ENCODE results near the gene ZNF532.

Gene ZNF532

GRCh38 chr18:59033359-59033758 is 168.7 kb downstream of the ZNF532 start:
- Histone ChIP-seq H4K20me1 (ENCODE audit: insufficient read depth, low read length) (no peaks in the 10 kb centered on the region), H3K4me1 (ENCODE audit: insufficient read depth, low read length) (no peaks in the 10 kb centered on the region), H3K4me2 (ENCODE audit: insufficient read depth, low read length) (no peak overlapping the region), H3K27ac (ENCODE audit: low read length) (no peak overlapping the region), H3K36me3 (ENCODE audit: insufficient read depth, low read length) (no peaks in the 10 kb centered on the region), H2AFZ (ENCODE audit: low read depth, low read length) (no peak overlapping the region), H3K9me3 (ENCODE audit: insufficient read depth, low read length, severe bottlenecking) (no peaks in the 10 kb centered on the region), H3K79me2 (ENCODE audit: insufficient read depth, low read length) (no peaks in the 10 kb centered on the region), H3K27me3 (ENCODE audit: insufficient read depth, low read length, poor library complexity) (peaks cover 17% of the 10 kb centered on the region), H3K9ac (ENCODE audit: low read depth, low read length) (no peak overlapping the region), H3K4me3 (ENCODE audit: low read depth in 1 of 2, low read length in 2 of 2) (no peak overlapping the region)
- DNase-seq = no peak
- ATAC-seq (ENCODE audit: insufficient read depth, low read depth) = no peak
- TF ChIP-seq EZH2 (IDR thresholded peaks at IDR 0.05; ENCODE audit: borderline replicate concordance, low read depth, low read length, severe bottlenecking) = no peak
- TF ChIP-seq, protein P1, sequence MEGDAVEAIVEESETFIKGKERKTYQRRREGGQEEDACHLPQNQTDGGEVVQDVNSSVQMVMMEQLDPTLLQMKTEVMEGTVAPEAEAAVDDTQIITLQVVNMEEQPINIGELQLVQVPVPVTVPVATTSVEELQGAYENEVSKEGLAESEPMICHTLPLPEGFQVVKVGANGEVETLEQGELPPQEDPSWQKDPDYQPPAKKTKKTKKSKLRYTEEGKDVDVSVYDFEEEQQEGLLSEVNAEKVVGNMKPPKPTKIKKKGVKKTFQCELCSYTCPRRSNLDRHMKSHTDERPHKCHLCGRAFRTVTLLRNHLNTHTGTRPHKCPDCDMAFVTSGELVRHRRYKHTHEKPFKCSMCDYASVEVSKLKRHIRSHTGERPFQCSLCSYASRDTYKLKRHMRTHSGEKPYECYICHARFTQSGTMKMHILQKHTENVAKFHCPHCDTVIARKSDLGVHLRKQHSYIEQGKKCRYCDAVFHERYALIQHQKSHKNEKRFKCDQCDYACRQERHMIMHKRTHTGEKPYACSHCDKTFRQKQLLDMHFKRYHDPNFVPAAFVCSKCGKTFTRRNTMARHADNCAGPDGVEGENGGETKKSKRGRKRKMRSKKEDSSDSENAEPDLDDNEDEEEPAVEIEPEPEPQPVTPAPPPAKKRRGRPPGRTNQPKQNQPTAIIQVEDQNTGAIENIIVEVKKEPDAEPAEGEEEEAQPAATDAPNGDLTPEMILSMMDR (IDR thresholded peaks at IDR 0.05; ENCODE audit: borderline replicate concordance, extremely low read depth, low read length, poor library complexity, severe bottlenecking) = no peak

- no peaks in the 10 kb centered on the region for H3K79me2 ChIP-seq (ENCODE audit: insufficient read depth, low read length)
- H4K20me1 ChIP-seq (ENCODE audit: insufficient read depth, low read length) = no peaks in the 10 kb centered on the region
- H3K9ac ChIP-seq (ENCODE audit: low read depth, low read length) = no peak overlapping the region
- DNase-seq (no peak), ATAC-seq (ENCODE audit: insufficient read depth, low read depth) (no peak)
- H3K36me3 ChIP-seq (ENCODE audit: insufficient read depth, low read length) = no peaks in the 10 kb centered on the region
- H3K4me2 ChIP-seq (ENCODE audit: insufficient read depth, low read length) = no peak overlapping the region
- no peak overlapping the region for H2AFZ ChIP-seq (ENCODE audit: low read depth, low read length)
- H3K4me3 ChIP-seq (ENCODE audit: low read depth in 1 of 2, low read length in 2 of 2) = no peak overlapping the region
- H3K4me1 ChIP-seq (ENCODE audit: insufficient read depth, low read length) = no peaks in the 10 kb centered on the region
- H3K9me3 ChIP-seq (ENCODE audit: insufficient read depth, low read length, severe bottlenecking) = no peaks in the 10 kb centered on the region
- TF ChIP-seq EZH2 (IDR thresholded peaks at IDR 0.05; ENCODE audit: borderline replicate concordance, low read depth, low read length, severe bottlenecking) = no peak
- TF ChIP-seq, protein P1 (IDR thresholded peaks at IDR 0.05; ENCODE audit: borderline replicate concordance, extremely low read depth, low read length, poor library complexity, severe bottlenecking) = no peak
- H3K27me3 ChIP-seq (ENCODE audit: insufficient read depth, low read length, poor library complexity) = peaks cover 17% of the 10 kb centered on the region
- H3K27ac ChIP-seq (ENCODE audit: low read length) = no peak overlapping the region
Measured at GRCh38 chr18:59033974-59034373, 169.3 kb downstream of the ZNF532 start.

- no peak overlapping the region for H3K27ac ChIP-seq (ENCODE audit: low read length)
- DNase-seq = no peak
- H3K4me3 ChIP-seq (ENCODE audit: low read depth in 1 of 2, low read length in 2 of 2) = no peak overlapping the region
- ATAC-seq (ENCODE audit: insufficient read depth, low read depth) = no peak
- TF ChIP-seq, protein P1 (IDR thresholded peaks at IDR 0.05; ENCODE audit: borderline replicate concordance, extremely low read depth, low read length, poor library complexity, severe bottlenecking) = no peak
- no peak for TF ChIP-seq EZH2 (IDR thresholded peaks at IDR 0.05; ENCODE audit: borderline replicate concordance, low read depth, low read length, severe bottlenecking)
- H3K9ac ChIP-seq (ENCODE audit: low read depth, low read length) = no peak overlapping the region
- H3K9me3 ChIP-seq (ENCODE audit: insufficient read depth, low read length, severe bottlenecking) = no peaks in the 10 kb centered on the region
- H3K27me3 ChIP-seq (ENCODE audit: insufficient read depth, low read length, poor library complexity) = peaks cover 10% of the 10 kb centered on the region
- no peaks in the 10 kb centered on the region for H3K79me2 ChIP-seq (ENCODE audit: insufficient read depth, low read length)
- no peaks in the 10 kb centered on the region for H3K4me1 ChIP-seq (ENCODE audit: insufficient read depth, low read length)
- H4K20me1 ChIP-seq (ENCODE audit: insufficient read depth, low read length) = no peaks in the 10 kb centered on the region
- H3K4me2 ChIP-seq (ENCODE audit: insufficient read depth, low read length) = no peak overlapping the region
- no peaks in the 10 kb centered on the region for H3K36me3 ChIP-seq (ENCODE audit: insufficient read depth, low read length)
- no peak overlapping the region for H2AFZ ChIP-seq (ENCODE audit: low read depth, low read length)
Measured at GRCh38 chr18:59035591-59035990, 170.9 kb downstream of the ZNF532 start.

Data from DND-41 (cell line).